K562 (cell line): ENCODE data around the gene DGCR2. TPM values are rescaled to one million over a fixed set of nuclear protein-coding genes. Genes with fewer than 3 reads are reported as not detected.
"Not testable (repeated sequence)": the region's sequence is repeated elsewhere in the genome, so short reads cannot be mapped to it uniquely, and the experiment has no call there.

Experiments used
- ATAC-seq: fragments of 200-7000 bp; cut with Tn5 transposase; 3 replicates; pipeline ENCODE4 v1.9.1; 2020; ENCODE audit warnings: moderate library complexity
- BruUV-seq: library from RNA; stranded (reverse); fragments of 400-500 nt; replicated peaks from 2 replicates; lab custom pipeline; 2021; lab: Mats Ljungman, UMichigan
- CTCF ChIA-PET: fragments of 300-600 bp; formaldehyde crosslinking; extraction: SDS; loops from one replicate; lab custom pipeline; 2021; ENCODE audit warnings: low intra/inter-chr PET ratio; lab: Yijun Ruan, JAX
- POLR2A ChIA-PET: fragments of 300-600, 350-650 bp; sonication (Branson Sonifier 250); formaldehyde crosslinking; extraction: SDS; loops from one replicate; lab custom pipeline; 2021; ENCODE audit warnings: antibody characterized with exemption, inconsistent platforms; lab: Yijun Ruan, JAX
- DNase-seq, 4 experiments: peaks; one replicate each; pipeline versions ENCODE4 v3.0.0 to v3.0.0-alpha.2; 2011 to 2018; ENCODE audit warnings: low spot score in 3 of 4, mixed read lengths in 3 of 4; ENCODE audit errors: extremely low read depth in 1 of 4
- FAIRE-seq: peaks from 2 replicates; lab custom pipeline; 2011; peaks lifted over from hg19 to GRCh38; lab: Jason Lieb, UNC
- H2AFZ ChIP-seq: 2 replicates; pipeline ENCODE4 v1.6.0; 2011; ENCODE audit warnings: low read depth, low read length, control low read depth, inconsistent platforms
- H3K27ac ChIP-seq: fragments of 200-600 bp; 3 replicates; pipeline ENCODE4 v1.8.0; 2011; ENCODE audit warnings: low read depth, mild to moderate bottlenecking, control low read depth, inconsistent platforms, low read length, moderate library complexity, mixed read lengths; ENCODE audit errors: extremely low read depth
- H3K27me3 ChIP-seq, 2 experiments: fragments of 300-600 bp in 1 of 2; 2 replicates in 1 of 2; 3 replicates in 1 of 2; pipeline versions ENCODE4 v1.6.0 to v1.8.0; 2011; ENCODE audit warnings: inconsistent platforms in 2 of 2, low read length in 2 of 2, mild to moderate bottlenecking in 1 of 2, mixed read lengths in 1 of 2, moderate library complexity in 1 of 2; ENCODE audit not compliant: control insufficient read depth in 2 of 2, insufficient read depth in 2 of 2
- H3K36me3 ChIP-seq: fragments of 300-600 bp; 3 replicates; pipeline ENCODE4 v1.8.0; 2011; ENCODE audit warnings: mild to moderate bottlenecking, low read length, inconsistent platforms; ENCODE audit not compliant: control insufficient read depth, insufficient read depth
- H3K4me1 ChIP-seq, 2 experiments: fragments of 200-600 bp in 1 of 2; replicated peaks in 1 of 2; 2 replicates in 1 of 2; 3 replicates in 1 of 2; pipeline versions ENCODE4 v1.5.1 to v1.8.0; 2011; ENCODE audit warnings: inconsistent platforms in 2 of 2, low read length in 2 of 2, mild to moderate bottlenecking in 1 of 2, mixed read lengths in 1 of 2, moderate library complexity in 1 of 2; ENCODE audit not compliant: control insufficient read depth in 2 of 2, insufficient read depth in 2 of 2
- H3K4me2 ChIP-seq: 2 replicates; pipeline ENCODE4 v1.6.1; 2011; ENCODE audit warnings: low read length, control low read depth, inconsistent platforms, mixed read lengths; ENCODE audit not compliant: insufficient read depth
- H3K4me3 ChIP-seq: fragments of 200-600 bp; sonication (generic), shearing (Covaris generic); 2 replicates; pipeline ENCODE4 v1.5.1; 2016; ENCODE audit warnings: control low read depth, inconsistent platforms
- H3K79me2 ChIP-seq: fragments of 200-600 bp; 3 replicates; pipeline ENCODE4 v1.8.0; 2011; ENCODE audit warnings: low read length, inconsistent platforms; ENCODE audit not compliant: control insufficient read depth, insufficient read depth
- H3K9ac ChIP-seq, 2 experiments: 2 replicates each; pipeline versions ENCODE4 v1.6.0 to v1.6.1; 2011; ENCODE audit warnings: low read depth in 2 of 2, low read length in 2 of 2, control low read depth in 1 of 2, inconsistent platforms in 1 of 2, mild to moderate bottlenecking in 1 of 2, mixed read lengths in 1 of 2; ENCODE audit not compliant: insufficient read depth in 1 of 2
- H3K9me1 ChIP-seq: one replicate; pipeline ENCODE4 v1.6.0; 2011; ENCODE audit warnings: inconsistent platforms, mild to moderate bottlenecking, low read length, moderate library complexity; ENCODE audit not compliant: control insufficient read depth, insufficient read depth
- H3K9me3 ChIP-seq: replicated peaks from 2 replicates; pipeline ENCODE4 v1.5.1; 2011; ENCODE audit warnings: low read depth, low read length, inconsistent platforms; ENCODE audit not compliant: control insufficient read depth, insufficient read depth
- H4K20me1 ChIP-seq: replicated peaks from 2 replicates; pipeline ENCODE4 v1.6.1; 2011; ENCODE audit warnings: low read length, inconsistent platforms, mixed read lengths; ENCODE audit not compliant: control insufficient read depth, insufficient read depth
- CBFB ChIP-seq: sonication (generic); formaldehyde crosslinking; IDR thresholded peaks from 2 replicates; pipeline ENCODE4 v1.4.0; 2020; ENCODE audit warnings: mild to moderate bottlenecking, missing genetic modification reagents
- E2F5 ChIP-seq: sonication (generic); formaldehyde crosslinking; IDR thresholded peaks from 2 replicates; pipeline ENCODE4 v1.8.0; 2022; ENCODE audit warnings: mild to moderate bottlenecking, missing genetic modification reagents
- FOXM1 ChIP-seq, 2 experiments: fragments of 450-650 bp in 1 of 2; sonication (generic) in 1 of 2; formaldehyde crosslinking in 1 of 2; IDR thresholded peaks; 2 replicates each; pipeline versions ENCODE4 v1.6.1 to v1.9.0; 2017 to 2022; ENCODE audit warnings: low read depth in 2 of 2, mild to moderate bottlenecking in 2 of 2, missing genetic modification reagents in 1 of 2, moderate library complexity in 1 of 2
- NFE2 ChIP-seq: IDR thresholded peaks from 2 replicates; pipeline ENCODE4 v1.6.1; 2014; ENCODE audit warnings: antibody characterized with exemption, low read depth
- NR2C2 ChIP-seq, 2 experiments: fragments of 200-800 bp in 1 of 2; sonication (Bioruptor generic) in 1 of 2; sonication (generic) in 1 of 2; formaldehyde crosslinking in 1 of 2; IDR thresholded peaks; 2 replicates each; pipeline versions ENCODE4 v1.6.1 to v1.8.0; 2016 to 2022; ENCODE audit warnings: mild to moderate bottlenecking in 1 of 2, missing compliant biosample characterization in 1 of 2, missing genetic modification characterization in 1 of 2, missing genetic modification reagents in 1 of 2
- ZBTB7A ChIP-seq: IDR thresholded peaks from 2 replicates; pipeline ENCODE4 v1.6.1; 2011; ENCODE audit warnings: low read depth, mild to moderate bottlenecking, low read length, moderate library complexity, borderline replicate concordance; ENCODE audit not compliant: control insufficient read depth
- ZNF316 ChIP-seq: fragments of 450-650 bp; IDR thresholded peaks from 2 replicates; pipeline ENCODE4 v1.6.1; 2016
- WGBS: fragments of 100-300 bp; shearing (Covaris generic); methylation state at CpG from one replicate; pipeline ENCODE4 v1.1.6; 2016; ENCODE audit warnings: low coverage, mixed read lengths; ENCODE audit not compliant: insufficient coverage; ENCODE audit errors: missing lambda C conversion rate; 5-methylcytosine and 5-hydroxymethylcytosine counted together
- in situ Hi-C: fragments of 300-500 bp; cut with MboI; formaldehyde crosslinking; loops from 4 replicates; pipeline ENCODE4 v1.15.0; 2018; ENCODE audit warnings: inconsistent platforms, mixed read lengths
- intact Hi-C: fragments of 100-400 bp; cut with micrococcal nuclease; formaldehyde crosslinking; loops from 2 replicates; pipeline ENCODE4 v1.14.2; 2022
- polyA plus RNA-seq, 8 experiments: library from polyadenylated mRNA; depleted of rRNA in 4 of 8; stranded (reverse) in 5 of 8; unstranded in 3 of 8; fragments of >200 nt; fragmentation: Nextera tagmentation in 2 of 8; fragmentation: Illumina TruSeq in 1 of 8; extraction: Ambion mirVana in 2 of 8; extraction: Trizol in 1 of 8; gene quantifications; 2 replicates each; pipeline versions ENCODE4 v1.2.1 to v1.2.3, GENCODE V29; 2011 to 2014; ENCODE audit warnings: inconsistent platforms in 1 of 8, missing spikeins in 1 of 8
- total RNA-seq, 7 experiments: library from RNA; depleted of rRNA in 6 of 7; stranded (reverse); fragments of >200 nt in 6 of 7; fragmentation: Illumina TruSeq in 2 of 7; extraction: Trizol in 2 of 7; gene quantifications; 2 replicates each; pipeline versions ENCODE4 v1.2.1 to v1.2.3, GENCODE V29; 2011 to 2021; ENCODE audit warnings: low replicate concordance in 1 of 7

The DGCR2 gene
- total and polyA plus RNA-seq, 9 of the 15 experiments (the other 6 are each of a cell fraction or from before 2014, with no cell fraction given): 0.69 to 101 (median 56.4) TPM

GRCh38 chr22:19033568-19033905 is 88.7 kb downstream of the DGCR2 start:
- H3K9ac ChIP-seq; H3K36me3 ChIP-seq; DNase-seq; H2AFZ ChIP-seq; H3K4me3 ChIP-seq; H3K4me2 ChIP-seq; BruUV-seq; H3K27ac ChIP-seq; H3K9me3 ChIP-seq; CTCF ChIA-PET; ATAC-seq; H3K79me2 ChIP-seq; FAIRE-seq; TF ChIP-seq NR2C2 (tag; IDR thresholded peaks at IDR 0.05); FOXM1 (IDR thresholded peaks at IDR 0.05; ENCODE audit: low read depth): not testable (repeated sequence)
- 5% methylated on average over 5 of the region's 5 CpGs for WGBS
- TF ChIP-seq E2F5 (0 out of 2 replicates have a peak, but pooled peaks have one; percentile 62), NFE2 (peak; percentile 54), CBFB (CRISPR knock-in tag) (peak; percentile 13; the same call in 1 of the 2 replicates), ZNF316 (peak; percentile 38; the same call in 1 of the 2 replicates), NR2C2 (CRISPR knock-in tag; IDR thresholded peaks at IDR 0.05) (peak; percentile 58; the same call in 1 of the 2 replicates), FOXM1 (CRISPR knock-in tag; IDR thresholded peaks at IDR 0.05; ENCODE audit: low read depth) (0 out of 2 replicates have a peak, but pooled peaks have one; percentile 14), ZBTB7A (0 out of 2 replicates have a peak, but pooled peaks have one; percentile 9)
- in situ Hi-C loops: loop anchor here (5.0 kb wide), 1 partner anchor 396 kb away; no protein-coding TSS in a partner anchor
- Histone ChIP-seq H3K27me3 (peaks cover 27 to 45% of the 10 kb centered on the region in 2 experiments; a peak in 4 of 5 replicates), H3K4me1 (peaks cover 0 to 31% of the 10 kb centered on the region in 2 experiments; a peak in 1 of 5 replicates), H4K20me1 (peaks cover 47% of the 10 kb centered on the region), H3K9me1 (peaks cover 12% of the 10 kb centered on the region)
- POLR2A ChIA-PET: interaction anchor here (0.8 to 1.3 kb wide), 2 partner anchors 10 to 35 kb away, joined by 3 to 4 read pairs; no protein-coding TSS in a partner anchor
- intact Hi-C loops: loop anchor here (10.0 kb wide), 1 partner anchor 261 kb away; the partner anchor contains the start of gene CLTCL1
